ENCODE measurements around the gene EVI5.
"Not testable (repeated sequence)": the region's sequence is repeated elsewhere in the genome, so short reads cannot be mapped to it uniquely, and the experiment has no call there.

DNA sequence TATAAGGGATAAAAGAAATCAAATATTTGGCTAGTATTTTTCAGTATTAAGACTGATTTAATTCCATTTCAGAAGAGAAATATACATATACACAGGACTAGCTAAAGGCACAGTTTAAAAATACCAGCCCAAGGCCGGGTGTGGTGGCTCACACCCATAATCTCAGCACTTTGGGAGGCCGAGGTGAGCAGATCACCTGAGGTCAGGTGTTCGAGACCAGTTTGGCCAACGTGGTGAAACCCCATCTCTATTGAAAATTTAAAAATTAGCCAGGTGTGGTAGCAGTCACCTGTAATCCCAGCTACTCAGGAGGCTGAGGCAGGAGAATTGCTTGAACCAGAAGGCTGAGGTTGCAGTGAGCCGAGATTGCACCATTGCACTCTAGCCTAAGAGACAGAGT lies 200.1 kb downstream of the EVI5 start:
- TF ChIP-seq MLX (CRISPR knock-in tag; IDR thresholded peaks at IDR 0.05); CTCF (IDR thresholded peaks at IDR 0.05); FOXP1 (CRISPR knock-in tag; IDR thresholded peaks at IDR 0.05; ENCODE audit: borderline replicate concordance); ELF4 (CRISPR knock-in tag; IDR thresholded peaks at IDR 0.05; ENCODE audit: low read depth); JUN (CRISPR knock-in tag; IDR thresholded peaks at IDR 0.05); USF2 (CRISPR knock-in tag; IDR thresholded peaks at IDR 0.05); E2F4 (CRISPR knock-in tag; IDR thresholded peaks at IDR 0.05; ENCODE audit: borderline replicate concordance, low read depth): not testable (repeated sequence)
